ENCODE results near the gene ESRP2.

GRCh38 chr16:68233835-68234187 lies 2.1 kb downstream of the ESRP2 start:
- TF ChIP-seq REST (IDR thresholded peaks at IDR 0.05; ENCODE audit: low read depth) (no peak), EP300 (IDR thresholded peaks at IDR 0.05; ENCODE audit: borderline replicate concordance) (no peak), TCF12 (IDR thresholded peaks at IDR 0.05; ENCODE audit: low read depth) (no peak), MAX (IDR thresholded peaks at IDR 0.05) (no peak), RAD21 (IDR thresholded peaks at IDR 0.05; ENCODE audit: low read depth) (no peak), YY1 (IDR thresholded peaks at IDR 0.05; ENCODE audit: low read depth) (no peak), USF1 (IDR thresholded peaks at IDR 0.05) (no peak), NFIC (IDR thresholded peaks at IDR 0.05) (no peak), ZBTB7A (IDR thresholded peaks at IDR 0.05; ENCODE audit: low read depth) (no peak), EGR1 (IDR thresholded peaks at IDR 0.05) (no peak), TEAD4 (IDR thresholded peaks at IDR 0.05) (no peak), FOXM1 (IDR thresholded peaks at IDR 0.05; ENCODE audit: borderline replicate concordance, low read depth) (no peak)

Measured in Ishikawa (cell line).